ENCODE results near the gene ADAMTSL4. TPM values are rescaled to one million over a fixed set of nuclear protein-coding genes. Genes with fewer than 3 reads are reported as not detected.
"Not testable (repeated sequence)": the region's sequence is repeated elsewhere in the genome, so short reads cannot be mapped to it uniquely, and the experiment has no call there.

The ADAMTSL4 gene
- total RNA-seq, 1 experiment from 2014 or later: 0.48 TPM

- in situ Hi-C loops (cut with HindIII; ENCODE audit: low pct_unique_long_range_greater_than_20kb, low sequenced_read_pairs): no loop called here
- DNase-seq (ENCODE audit: low read depth, low spot score): no peak
These were observed 52.3 kb downstream of the ADAMTSL4 start for GRCh38 chr1:150601540-150601939.

- DNase-seq (ENCODE audit: low read depth, low spot score); in situ Hi-C loops (cut with HindIII; ENCODE audit: low pct_unique_long_range_greater_than_20kb, low sequenced_read_pairs): not testable (repeated sequence)
These were observed 53.2 kb downstream of the ADAMTSL4 start for GRCh38 chr1:150602372-150602771.

- DNase-seq (ENCODE audit: low read depth, low spot score): no peak
- in situ Hi-C loops (cut with HindIII; ENCODE audit: low pct_unique_long_range_greater_than_20kb, low sequenced_read_pairs): no loop called here
These were observed 54.5 kb downstream of the ADAMTSL4 start for GRCh38 chr1:150603711-150604110.

- no peak for DNase-seq (ENCODE audit: low read depth, low spot score)
- in situ Hi-C loops (cut with HindIII; ENCODE audit: low pct_unique_long_range_greater_than_20kb, low sequenced_read_pairs): no loop called here
These were observed 55.0 kb downstream of the ADAMTSL4 start for GRCh38 chr1:150604226-150604588.

- DNase-seq (ENCODE audit: low read depth, low spot score); in situ Hi-C loops (cut with HindIII; ENCODE audit: low pct_unique_long_range_greater_than_20kb, low sequenced_read_pairs): not testable (repeated sequence)
These were observed 56.2 kb downstream of the ADAMTSL4 start for GRCh38 chr1:150605451-150605731.

GRCh38 chr1:150606463-150607142 is 57.4 kb downstream of the ADAMTSL4 start:
- no peak for DNase-seq (ENCODE audit: low read depth, low spot score)
- in situ Hi-C loops (cut with HindIII; ENCODE audit: low pct_unique_long_range_greater_than_20kb, low sequenced_read_pairs): no loop called here

- peak; percentile 21 for DNase-seq (ENCODE audit: low read depth, low spot score)
- in situ Hi-C loops (cut with HindIII; ENCODE audit: low pct_unique_long_range_greater_than_20kb, low sequenced_read_pairs): no loop called here
These were observed 60.5 kb downstream of the ADAMTSL4 start for GRCh38 chr1:150609732-150610131.

Small RNA genes lying within 50 kb of the gene (small RNA-seq; reads per million reads assigned to genes)
- gene MIR4257 (0 reads per million in 2 experiments), gene RF00015 (0 reads per million in 2 experiments), gene RF00561 (0 reads per million in 2 experiments), gene RN7SL473P (0 reads per million in 2 experiments), gene RN7SL600P (0 reads per million in 2 experiments)

Other genes starting within 250 kb of the ADAMTSL4 start
- gene PRPF3, start 227.9 kb upstream of the ADAMTSL4 start, total RNA-seq (2014; rRNA removed; shearing (Covaris generic)): 50.4 and 52.7 TPM in 2 replicates
- 7.1 and 12.6 TPM in 2 replicates for gene RPRD2, start 185.3 kb upstream of the ADAMTSL4 start, total RNA-seq (2014; rRNA removed; shearing (Covaris generic))
- gene TARS2, start 62.0 kb upstream of the ADAMTSL4 start, total RNA-seq (2014; rRNA removed; shearing (Covaris generic)): 24.7 and 28.3 TPM in 2 replicates
- 192 TPM in 2 replicates for gene ECM1, start 41.3 kb upstream of the ADAMTSL4 start, total RNA-seq (2014; rRNA removed; shearing (Covaris generic))
- not detected in 2 replicates for gene FALEC, start 33.7 kb upstream of the ADAMTSL4 start, total RNA-seq (2014; rRNA removed; shearing (Covaris generic))
- 123 and 130 TPM in 2 replicates for gene MCL1, start 30.2 kb downstream of the ADAMTSL4 start, total RNA-seq (2014; rRNA removed; shearing (Covaris generic))
- 101 and 108 TPM in 2 replicates for gene ENSA, start 80.2 kb downstream of the ADAMTSL4 start, total RNA-seq (2014; rRNA removed; shearing (Covaris generic))
- 6.6 and 7.7 TPM in 2 replicates for gene GOLPH3L, start 147.7 kb downstream of the ADAMTSL4 start, total RNA-seq (2014; rRNA removed; shearing (Covaris generic))
- gene HORMAD1, start 171.5 kb downstream of the ADAMTSL4 start, total RNA-seq (2014; rRNA removed; shearing (Covaris generic)): 8.9 and 12.5 TPM in 2 replicates
- 2.5 and 4.4 TPM in 2 replicates for gene CTSS, start 216.4 kb downstream of the ADAMTSL4 start, total RNA-seq (2014; rRNA removed; shearing (Covaris generic))

All from SK-MEL-5 (cell line).